ENCODE data around the gene FXYD7.

Gene FXYD7

DNA sequence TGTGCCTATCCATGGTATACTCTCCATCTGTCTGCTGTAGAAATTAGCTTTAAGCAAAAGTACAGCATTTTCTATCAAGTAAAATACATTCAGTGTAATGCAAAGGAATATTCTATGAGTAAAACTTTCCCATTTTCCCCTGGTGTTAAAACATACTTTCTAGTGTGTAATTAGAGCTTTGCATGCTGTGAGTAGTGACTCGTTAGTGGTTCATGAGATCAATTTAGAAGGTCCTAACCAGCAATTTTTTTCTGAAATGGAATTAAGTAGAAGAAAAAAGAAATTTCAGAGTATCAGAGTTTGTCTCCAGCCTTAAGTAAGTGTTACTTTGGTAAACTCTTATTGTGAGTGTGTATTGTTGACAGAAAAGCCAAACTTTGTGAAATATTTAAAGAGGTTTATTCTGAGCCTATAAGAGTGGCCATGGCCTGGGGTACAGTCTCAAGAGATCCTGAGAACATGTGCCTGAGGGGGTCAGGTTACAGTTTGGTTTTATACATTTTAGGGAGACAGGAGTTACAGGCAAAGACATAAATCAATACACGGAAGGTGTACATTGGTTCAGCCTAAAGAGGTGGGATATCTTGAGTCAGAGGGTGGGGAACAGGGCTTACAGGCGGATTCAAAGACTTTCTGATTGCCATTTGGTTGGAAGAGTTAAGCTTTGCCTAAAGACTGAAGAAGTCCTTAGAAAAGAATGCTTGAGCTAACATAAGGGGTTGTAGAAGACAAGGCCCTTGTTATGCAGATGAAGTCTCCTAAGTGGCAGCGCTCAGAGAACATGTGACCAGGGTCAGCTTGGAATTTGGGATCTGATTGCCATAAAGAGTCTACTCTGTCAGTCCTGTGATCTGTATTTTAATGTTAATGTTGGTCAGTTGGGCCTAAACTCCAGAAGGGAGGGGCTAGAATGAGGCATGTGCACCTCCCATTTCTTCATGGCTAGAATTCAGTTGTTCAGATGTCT is 60.0 kb downstream of the FXYD7 start:
- H3K9me3 Mint-ChIP-seq (ENCODE audit: low read depth): no peaks in the 10 kb centered on the region
- peak overlapping the region; percentile 92 for H3K27ac Mint-ChIP-seq
- peaks cover 1% of the 10 kb centered on the region for H3K36me3 Mint-ChIP-seq
- no peaks in the 10 kb centered on the region for H3K27me3 Mint-ChIP-seq
- peaks cover 77% of the 10 kb centered on the region for H3K4me1 Mint-ChIP-seq (ENCODE audit: low read depth)
- peak overlapping the region; percentile 33 for H3K4me3 Mint-ChIP-seq
